HUES64 (cell line): Measurements from ENCODE around the gene ZNF425.
"Not testable (repeated sequence)": the region's sequence is repeated elsewhere in the genome, so short reads cannot be mapped to it uniquely, and the experiment has no call there.

ENCODE experiments used
- H3K27ac ChIP-seq: 2 replicates; pipeline ENCODE4 v1.7.0; 2013; ENCODE audit warnings: low read depth, low read length, inconsistent platforms
- H3K27me3 ChIP-seq: 2 replicates; pipeline ENCODE4 v1.6.1; 2013; ENCODE audit warnings: mild to moderate bottlenecking, low read length; ENCODE audit not compliant: insufficient read depth
- H3K36me3 ChIP-seq: 2 replicates; pipeline ENCODE4 v1.6.1; 2013; ENCODE audit warnings: mild to moderate bottlenecking, low read length; ENCODE audit not compliant: insufficient read depth
- H3K4me1 ChIP-seq: 2 replicates; pipeline ENCODE4 v1.6.1; 2013; ENCODE audit warnings: mild to moderate bottlenecking, low read length, moderate library complexity; ENCODE audit not compliant: insufficient read depth
- H3K4me3 ChIP-seq: 2 replicates; pipeline ENCODE4 v1.5.1; 2013; ENCODE audit warnings: mild to moderate bottlenecking, low read length, moderate library complexity
- H3K9ac ChIP-seq: 2 replicates; pipeline ENCODE4 v1.6.1; 2013; ENCODE audit warnings: mild to moderate bottlenecking, low read depth, low read length
- H3K9me3 ChIP-seq: 2 replicates; pipeline ENCODE4 v1.6.1; 2013; ENCODE audit warnings: low read depth, low read length; ENCODE audit not compliant: insufficient read depth
- WGBS: fragments of 150-250, 120-280 bp; methylation state at CpG from one replicate; pipeline ENCODE4 v1.1.7; 2013; ENCODE audit warnings: missing lambda C conversion rate; 5-methylcytosine and 5-hydroxymethylcytosine counted together

The ZNF425 gene

DNA sequence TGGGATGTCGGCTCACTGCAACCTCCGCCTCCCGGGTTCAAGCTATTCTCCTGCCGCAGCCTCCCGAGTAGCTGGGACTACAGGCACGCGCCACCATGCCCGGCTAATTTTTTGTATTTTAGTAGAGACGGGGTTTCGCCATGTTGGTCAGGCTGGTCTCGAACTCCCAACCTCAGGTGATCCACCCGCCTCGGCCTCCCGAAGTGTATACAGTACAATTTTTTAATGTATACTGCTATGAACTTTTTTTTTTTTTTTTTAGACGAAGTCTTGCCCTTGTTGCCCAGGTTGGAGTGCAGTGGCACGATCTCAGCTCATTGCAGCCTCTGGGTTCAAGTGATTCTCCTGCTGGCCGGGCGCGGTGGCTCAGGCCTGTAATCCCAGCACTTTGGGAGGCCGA is 33.9 kb downstream of the ZNF425 start:
- not testable (repeated sequence) for H3K27me3 ChIP-seq, H3K27ac ChIP-seq, H3K4me1 ChIP-seq, H3K9ac ChIP-seq, H3K4me3 ChIP-seq, H3K9me3 ChIP-seq
- 98% methylated on average over 16 of the region's 20 CpGs for WGBS
- peaks cover 10% of the 10 kb centered on the region; the same call in 1 of the 2 replicates for H3K36me3 ChIP-seq

DNA sequence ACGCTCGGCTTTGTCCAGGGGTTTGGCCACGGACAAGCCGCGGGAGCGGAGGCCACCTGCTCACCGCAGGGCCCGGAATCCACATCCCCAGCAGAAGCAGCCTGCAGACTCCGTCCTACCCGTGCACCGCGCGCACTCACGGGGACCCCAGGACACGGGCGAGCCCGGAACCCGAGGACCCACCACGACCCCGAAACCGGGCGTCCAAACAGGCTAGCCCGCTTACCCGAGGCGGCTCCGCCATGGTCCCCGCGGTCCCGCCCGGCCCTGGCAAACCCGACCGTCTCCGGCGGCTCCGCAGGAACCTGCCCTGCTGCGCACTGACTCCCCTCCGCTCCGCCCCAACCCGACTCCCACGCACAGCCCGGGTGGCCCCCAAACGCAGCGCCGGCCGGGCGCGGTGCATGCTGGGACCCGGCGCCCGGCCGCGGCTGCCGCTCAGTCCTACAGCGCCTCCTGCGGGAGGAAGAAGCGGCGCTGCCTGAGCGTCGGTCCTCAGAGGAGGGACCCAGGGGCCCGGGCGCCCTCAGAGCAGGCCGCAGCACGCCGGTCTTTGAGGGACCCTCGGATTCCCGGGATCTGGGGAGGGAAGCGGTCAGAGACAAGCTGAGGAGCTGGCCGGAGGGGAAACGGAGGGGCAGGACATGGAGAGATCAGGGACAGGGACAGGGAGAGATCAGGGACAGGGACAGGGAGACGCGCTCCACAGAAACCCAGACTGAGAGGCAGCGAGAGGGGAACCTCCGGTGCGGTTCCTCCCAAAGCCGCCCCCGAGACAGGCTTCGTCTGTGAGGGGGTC is 35.5 kb downstream of the ZNF425 start, which contains the start of gene ZNF786:
TSS of gene ZNF786 (minus strand) at position 322 of the 799 bp plus-strand sequence. CDS start at position 244, 78 bp downstream.
- Histone ChIP-seq H3K4me1 (0 out of 2 replicates have a peak, but pooled peaks cover 3% of the 10 kb centered on the region), H3K9me3 (0 out of 2 replicates have a peak, but pooled peaks cover under 1% of the 10 kb centered on the region), H3K27me3 (no peaks in the 10 kb centered on the region), H3K27ac (peak within 1 kb of the TSS; percentile 88), H3K9ac (peak within 1 kb of the TSS; percentile 96), H3K4me3 (peak within 1 kb of the TSS; percentile 84), H3K36me3 (peaks cover 17% of the 10 kb centered on the region)
- under 1% methylated on average over 77 of the region's 77 CpGs for WGBS

DNA sequence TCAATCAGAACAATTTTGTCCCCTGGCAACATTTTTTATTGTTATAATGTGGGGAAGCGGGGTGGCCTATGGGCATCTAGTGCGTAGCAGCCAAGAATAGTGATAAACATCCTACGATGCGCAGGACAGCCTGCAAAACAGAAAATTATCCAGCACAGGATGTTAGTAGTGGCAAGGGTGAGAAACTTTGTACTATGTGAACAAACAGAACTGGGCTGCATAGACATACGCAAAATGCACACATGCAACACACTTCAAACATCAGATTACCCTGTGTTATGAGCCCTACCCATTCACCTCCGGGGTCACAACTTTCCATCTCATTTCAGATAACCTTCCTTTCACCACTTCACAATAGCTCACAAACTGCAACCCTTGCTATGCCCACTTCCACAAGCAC is 38.7 kb downstream of the ZNF425 start:
- Histone ChIP-seq H3K4me3 (no peak overlapping the region), H3K36me3 (peaks cover 36% of the 10 kb centered on the region), H3K4me1 (0 out of 2 replicates have a peak, but pooled peaks cover 3% of the 10 kb centered on the region), H3K27ac (no peak overlapping the region), H3K9me3 (peaks cover 18% of the 10 kb centered on the region; the same call in 1 of the 2 replicates), H3K27me3 (no peaks in the 10 kb centered on the region), H3K9ac (no peak overlapping the region)
- WGBS = 95% methylated on average over 6 of the region's 6 CpGs

DNA sequence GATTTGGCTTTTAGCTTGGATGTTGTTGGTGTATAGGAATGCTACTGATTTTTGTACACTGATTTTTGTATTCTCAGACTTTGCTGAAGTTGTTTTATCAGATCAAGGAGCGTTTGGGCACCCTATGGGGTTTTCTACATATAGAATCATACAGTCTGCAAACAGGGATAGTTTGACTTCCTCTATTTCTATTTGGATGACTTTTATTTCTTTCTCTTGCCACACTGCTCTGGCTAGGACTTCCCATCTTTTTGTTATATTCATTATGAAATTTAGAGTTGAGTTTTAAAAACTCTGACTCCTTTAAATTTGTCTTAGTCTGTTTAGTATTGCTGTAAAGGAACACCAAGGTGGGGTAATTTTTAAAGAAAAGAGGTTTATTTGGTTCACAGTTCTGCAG is 40.3 kb downstream of the ZNF425 start:
- Histone ChIP-seq H3K4me3 (no peak overlapping the region), H3K9me3 (peaks cover 18% of the 10 kb centered on the region; the same call in 1 of the 2 replicates), H3K9ac (no peak overlapping the region), H3K27me3 (no peaks in the 10 kb centered on the region), H3K4me1 (no peaks in the 10 kb centered on the region), H3K27ac (no peak overlapping the region), H3K36me3 (peaks cover 36% of the 10 kb centered on the region)
- 88% methylated on average over 1 of the region's 1 CpG for WGBS

DNA sequence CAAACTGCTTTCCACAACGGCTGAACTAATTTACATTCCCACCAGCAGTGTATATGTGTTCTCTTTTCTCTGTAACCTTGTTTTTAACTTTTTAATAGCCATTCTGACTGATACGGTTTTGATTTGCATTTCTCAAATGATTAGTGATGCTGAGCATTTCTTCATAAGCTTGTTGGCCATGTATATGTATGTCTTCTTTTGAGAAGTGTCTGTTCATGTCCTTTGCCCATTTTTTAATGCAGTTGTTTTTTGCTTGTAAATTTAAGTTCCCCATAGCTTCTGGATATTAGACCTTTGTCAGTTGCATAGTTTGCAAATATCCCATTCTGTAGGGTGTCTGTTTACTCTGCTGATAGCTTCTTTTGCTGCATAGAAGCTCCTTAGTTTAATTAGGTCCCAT is 41.7 kb downstream of the ZNF425 start:
- Histone ChIP-seq H3K27ac (no peak overlapping the region), H3K36me3 (peaks cover 45% of the 10 kb centered on the region), H3K4me1 (no peaks in the 10 kb centered on the region), H3K9me3 (peaks cover 18% of the 10 kb centered on the region; the same call in 1 of the 2 replicates), H3K27me3 (no peaks in the 10 kb centered on the region), H3K9ac (no peak overlapping the region), H3K4me3 (no peak overlapping the region)
- WGBS = 98% methylated on average over 2 of the region's 2 CpGs

DNA sequence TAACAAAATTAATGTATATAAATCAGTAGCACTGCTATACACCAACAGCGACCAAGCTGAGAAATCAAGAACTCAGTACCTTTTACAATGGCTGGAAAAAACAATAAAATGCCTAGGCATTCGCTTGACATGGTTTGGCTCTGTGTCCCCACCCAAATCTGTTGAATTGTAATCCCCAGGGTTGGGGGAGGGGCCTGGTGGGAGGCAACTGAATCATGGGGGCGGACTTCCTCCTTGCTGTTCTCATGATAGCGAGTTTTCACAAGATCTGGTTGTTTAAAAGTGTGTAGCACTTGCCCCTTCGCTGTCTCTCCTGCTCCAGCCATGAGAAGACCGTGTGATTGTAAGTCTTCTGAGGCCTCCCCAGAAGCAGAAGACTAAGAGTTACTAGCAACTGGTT is 44.2 kb downstream of the ZNF425 start:
- Histone ChIP-seq H3K36me3 (peaks cover 39% of the 10 kb centered on the region), H3K4me1 (no peaks in the 10 kb centered on the region), H3K27ac (no peak overlapping the region), H3K9me3 (peaks cover 18% of the 10 kb centered on the region; the same call in 1 of the 2 replicates), H3K27me3 (no peaks in the 10 kb centered on the region), H3K9ac (no peak overlapping the region), H3K4me3 (no peak overlapping the region)
- 88% methylated on average over 6 of the region's 6 CpGs for WGBS

DNA sequence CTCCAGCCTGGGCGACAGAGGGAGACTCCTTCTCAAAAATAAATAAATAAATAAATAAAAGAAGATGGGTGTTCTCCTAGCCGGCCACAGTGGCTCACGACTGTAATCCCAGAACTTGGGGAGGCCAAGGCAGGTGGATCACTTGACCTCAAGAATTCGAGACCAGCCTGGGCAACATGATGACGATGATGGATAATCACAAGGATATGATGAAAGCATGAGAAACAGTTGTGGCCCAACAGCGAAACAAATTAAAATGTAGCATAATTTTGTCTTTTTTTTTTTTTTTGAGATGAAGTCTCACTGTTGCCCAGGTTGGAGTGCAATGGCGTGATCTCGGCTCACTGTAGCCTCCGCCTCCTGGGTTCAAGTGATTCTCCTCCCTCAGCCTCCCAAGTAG is 48.5 kb downstream of the ZNF425 start:
- 90% methylated on average over 8 of the region's 9 CpGs for WGBS
- H3K9ac ChIP-seq = no peak overlapping the region
- no peak overlapping the region for H3K27ac ChIP-seq
- H3K9me3 ChIP-seq = no peaks in the 10 kb centered on the region
- H3K27me3 ChIP-seq = no peaks in the 10 kb centered on the region
- H3K4me1 ChIP-seq = no peaks in the 10 kb centered on the region
- H3K36me3 ChIP-seq = peaks cover 41% of the 10 kb centered on the region
- no peak overlapping the region for H3K4me3 ChIP-seq

DNA sequence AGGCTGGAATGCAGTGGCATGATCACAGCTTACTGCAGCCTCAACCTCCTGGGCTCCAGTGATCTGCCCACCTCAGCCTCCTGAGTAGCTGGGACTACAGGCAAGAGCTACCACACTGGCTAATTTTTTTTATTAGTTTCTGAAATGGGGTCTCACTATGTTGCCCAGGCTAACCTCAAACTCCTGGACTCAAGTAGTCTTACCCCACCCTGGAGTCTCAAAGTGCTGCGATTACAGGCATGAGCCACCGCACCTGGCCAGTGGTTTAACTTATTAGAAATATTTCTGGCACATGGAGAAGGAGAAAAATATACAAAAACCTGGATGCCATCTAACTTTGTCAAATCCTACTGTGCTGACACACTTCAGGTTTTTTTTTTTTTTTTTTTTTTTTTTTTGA is 50.8 kb downstream of the ZNF425 start:
- H3K27ac ChIP-seq = no peak overlapping the region
- H3K4me3 ChIP-seq = no peak overlapping the region
- WGBS = 96% methylated on average over 2 of the region's 2 CpGs
- H3K27me3 ChIP-seq = no peaks in the 10 kb centered on the region
- no peaks in the 10 kb centered on the region for H3K9me3 ChIP-seq
- no peaks in the 10 kb centered on the region for H3K4me1 ChIP-seq
- no peak overlapping the region for H3K9ac ChIP-seq
- H3K36me3 ChIP-seq = peaks cover 57% of the 10 kb centered on the region

DNA sequence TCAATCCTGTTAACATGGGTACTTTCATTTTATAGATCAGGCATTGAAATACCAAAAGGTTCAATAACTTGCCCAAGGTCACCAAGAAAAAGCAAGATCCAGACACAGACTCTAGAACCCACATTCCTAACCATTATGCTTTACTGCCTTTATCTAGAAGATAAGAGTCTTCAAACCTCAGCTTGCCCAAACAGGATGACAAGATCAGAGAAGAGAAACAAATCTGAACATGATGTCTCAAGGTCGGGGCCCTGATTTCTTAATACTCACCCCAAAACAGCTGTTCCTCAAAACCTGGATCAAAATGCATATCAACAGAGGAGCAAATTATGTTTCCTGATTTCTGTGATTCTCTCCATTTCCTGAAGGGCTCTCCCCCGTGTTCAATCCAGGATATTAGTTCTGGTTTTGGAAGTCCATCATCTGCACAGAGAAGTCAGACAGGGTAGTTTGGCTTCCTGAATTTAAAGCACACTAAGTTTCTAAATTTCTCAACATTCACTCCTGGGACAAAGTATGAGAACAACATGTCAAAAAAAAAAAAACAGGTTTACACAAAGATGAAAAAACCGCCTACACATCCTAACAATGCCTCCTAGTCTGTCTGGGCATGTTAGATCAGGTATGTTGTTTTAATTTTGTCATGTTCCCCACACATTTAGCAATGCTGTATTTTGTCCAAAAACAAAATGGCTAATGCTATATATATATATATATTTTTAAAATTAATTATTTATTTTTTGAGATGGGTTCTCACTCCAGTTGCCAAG is 51.8 kb downstream of the ZNF425 start:
- Histone ChIP-seq H3K4me3 (no peak overlapping the region), H3K9ac (no peak overlapping the region), H3K27me3 (no peaks in the 10 kb centered on the region), H3K9me3 (no peaks in the 10 kb centered on the region), H3K27ac (no peak overlapping the region), H3K4me1 (no peaks in the 10 kb centered on the region), H3K36me3 (peaks cover 63% of the 10 kb centered on the region)
- 95% methylated on average over 2 of the region's 3 CpGs for WGBS

DNA sequence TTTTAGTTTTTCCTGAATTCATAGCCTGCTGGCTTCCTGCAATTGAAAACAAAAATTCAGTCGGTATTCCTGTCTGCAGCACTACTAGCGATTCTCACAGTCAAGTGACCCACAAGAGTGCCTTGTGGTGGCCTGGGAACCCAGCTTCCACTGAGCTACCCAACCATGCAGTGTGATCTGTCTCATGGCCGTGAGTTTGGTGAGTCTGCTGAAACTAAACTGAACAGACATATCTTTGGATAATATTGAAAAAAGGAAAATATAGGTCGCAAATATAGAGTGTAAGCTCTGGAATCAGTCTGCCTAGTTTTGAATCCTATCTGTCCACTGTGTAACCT is 53.7 kb downstream of the ZNF425 start:
- Histone ChIP-seq H3K9ac (no peak overlapping the region), H3K27ac (peak overlapping the region; percentile 51; the same call in 1 of the 2 replicates)

More for the DNA sequence above, 53.7 kb downstream of the ZNF425 start:
- 95% methylated on average over 4 of the region's 4 CpGs for WGBS
- no peak overlapping the region for H3K4me3 ChIP-seq
- H3K36me3 ChIP-seq = peaks cover 67% of the 10 kb centered on the region
- no peaks in the 10 kb centered on the region for H3K9me3 ChIP-seq
- no peaks in the 10 kb centered on the region for H3K27me3 ChIP-seq
- no peaks in the 10 kb centered on the region for H3K4me1 ChIP-seq
